ENCODE results near the gene ABHD5. TPM values are rescaled to one million over a fixed set of nuclear protein-coding genes. Genes with fewer than 3 reads are reported as not detected.

ABHD5 gene
- total RNA-seq, 1 experiment from 2014 or later, result 7.4 TPM

DNA sequence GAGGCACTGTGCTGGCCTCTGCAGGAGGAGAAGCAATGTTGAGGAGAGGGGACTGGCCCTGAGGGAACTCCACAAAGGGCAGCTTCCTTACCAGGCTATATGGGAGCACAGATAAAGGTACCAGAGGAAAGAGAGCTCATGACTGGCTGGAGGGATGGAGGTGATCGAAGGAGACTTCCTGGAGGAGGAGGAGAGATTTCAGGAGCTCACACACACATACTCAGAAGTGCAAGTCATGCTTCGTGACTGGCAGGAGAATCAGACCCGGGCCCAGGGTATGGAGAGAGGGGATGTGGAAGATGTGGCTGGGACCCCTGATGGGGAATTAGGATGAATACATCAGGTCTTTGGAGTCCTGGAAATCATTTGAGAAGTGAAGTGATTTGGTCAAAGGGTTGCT is 85.4 kb downstream of the ABHD5 start:
- no peaks in the 10 kb centered on the region for H3K9me2 ChIP-seq (replicated peaks; ENCODE audit: insufficient read depth, low read length)
- no peak overlapping the region for H3K4me2 ChIP-seq (ENCODE audit: low read depth, low read length, poor library complexity, severe bottlenecking)
- H3K4me1 ChIP-seq (ENCODE audit: low read length), result no peaks in the 10 kb centered on the region
- no peak for DNase-seq
- H2AFZ ChIP-seq (ENCODE audit: low read length), result no peak overlapping the region
- H3K9ac ChIP-seq (ENCODE audit: low read length), result no peak overlapping the region
- no peaks in the 10 kb centered on the region for H3K36me3 ChIP-seq (ENCODE audit: insufficient read depth, low read length)
- no peak overlapping the region for H3K27ac ChIP-seq (ENCODE audit: low read length)
- H3K27me3 ChIP-seq (ENCODE audit: low read length), result no peaks in the 10 kb centered on the region
- H3K4me3 ChIP-seq (ENCODE audit: low read length), result no peak overlapping the region
- H4K20me1 ChIP-seq (ENCODE audit: insufficient read depth, low read depth, low read length), result no peaks in the 10 kb centered on the region
- H3K79me2 ChIP-seq (ENCODE audit: low read length), result no peaks in the 10 kb centered on the region
- H3K9me3 ChIP-seq (ENCODE audit: low read length), result no peaks in the 10 kb centered on the region

DNA sequence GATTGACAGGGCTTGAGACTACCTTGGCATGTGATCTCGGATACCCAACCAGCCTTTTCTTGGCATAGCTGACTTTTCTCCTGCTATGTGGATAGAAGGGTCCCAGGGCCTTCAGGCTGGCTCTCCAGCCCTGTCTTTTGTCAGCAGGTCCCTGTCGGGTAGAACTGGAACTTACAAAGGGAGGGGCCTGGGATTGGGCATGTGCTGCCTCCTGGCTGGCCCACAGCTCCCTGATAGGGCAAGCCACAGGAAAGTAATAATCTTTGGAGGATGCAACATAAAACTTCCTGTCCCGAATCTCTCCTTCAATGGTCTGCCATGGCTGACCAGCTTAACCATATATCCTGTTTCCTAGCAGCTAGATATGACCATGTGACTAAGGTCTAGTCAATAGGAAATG is 89.1 kb downstream of the ABHD5 start:
- no peak for DNase-seq
- Histone ChIP-seq H3K4me3 (ENCODE audit: low read length) (no peak overlapping the region), H3K79me2 (ENCODE audit: low read length) (no peaks in the 10 kb centered on the region), H3K4me1 (ENCODE audit: low read length) (no peaks in the 10 kb centered on the region), H3K27ac (ENCODE audit: low read length) (no peak overlapping the region), H3K4me2 (ENCODE audit: low read depth, low read length, poor library complexity, severe bottlenecking) (no peak overlapping the region), H2AFZ (ENCODE audit: low read length) (no peak overlapping the region), H3K36me3 (ENCODE audit: insufficient read depth, low read length) (no peaks in the 10 kb centered on the region), H3K27me3 (ENCODE audit: low read length) (no peaks in the 10 kb centered on the region), H3K9ac (ENCODE audit: low read length) (no peak overlapping the region), H3K9me3 (ENCODE audit: low read length) (no peaks in the 10 kb centered on the region), H4K20me1 (ENCODE audit: insufficient read depth, low read depth, low read length) (no peaks in the 10 kb centered on the region), H3K9me2 (replicated peaks; ENCODE audit: insufficient read depth, low read length) (no peaks in the 10 kb centered on the region)

DNA sequence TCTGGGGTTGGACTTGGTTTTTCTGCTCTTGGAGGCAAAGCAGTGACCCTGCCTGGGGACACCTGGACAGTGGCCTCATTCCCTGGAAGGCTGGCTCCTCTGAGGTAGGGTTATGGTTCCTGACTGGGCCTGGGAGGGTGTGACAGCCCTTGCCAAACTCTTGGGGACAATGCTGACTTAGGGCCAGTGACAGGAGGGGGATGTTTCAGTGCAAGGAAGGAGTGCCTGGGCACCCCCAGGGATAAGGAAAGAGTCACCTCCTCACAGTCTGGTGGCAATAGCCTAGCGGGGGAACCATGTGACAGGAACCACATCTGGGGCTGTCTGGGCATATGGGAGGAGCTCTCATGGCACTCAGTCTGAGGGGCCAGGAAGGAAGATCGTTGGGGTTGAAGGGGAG is 91.8 kb downstream of the ABHD5 start:
- Histone ChIP-seq H4K20me1 (ENCODE audit: insufficient read depth, low read depth, low read length) (no peaks in the 10 kb centered on the region), H3K27me3 (ENCODE audit: low read length) (0 out of 2 replicates have a peak, but pooled peaks cover 3% of the 10 kb centered on the region), H3K9me3 (ENCODE audit: low read length) (no peaks in the 10 kb centered on the region), H3K27ac (ENCODE audit: low read length) (no peak overlapping the region), H3K4me1 (ENCODE audit: low read length) (no peaks in the 10 kb centered on the region), H2AFZ (ENCODE audit: low read length) (no peak overlapping the region), H3K79me2 (ENCODE audit: low read length) (no peaks in the 10 kb centered on the region), H3K4me2 (ENCODE audit: low read depth, low read length, poor library complexity, severe bottlenecking) (no peak overlapping the region), H3K9ac (ENCODE audit: low read length) (no peak overlapping the region), H3K36me3 (ENCODE audit: insufficient read depth, low read length) (no peaks in the 10 kb centered on the region), H3K9me2 (replicated peaks; ENCODE audit: insufficient read depth, low read length) (no peaks in the 10 kb centered on the region), H3K4me3 (ENCODE audit: low read length) (no peak overlapping the region)
- DNase-seq, result no peak

Other genes with a start within 250 kb of the ABHD5 start
- 2.8 and 3.2 TPM in 2 replicates for gene ANO10, start 68.9 kb upstream of the ABHD5 start, total RNA-seq (2014; rRNA removed; shearing (Covaris generic); ENCODE audit: low replicate concordance)

All from Karpas-422 (cell line).